Activated CD4-positive, alpha-beta T cell treated with anti-CD3 and anti-CD28 coated beads, Interleukin-2, amount 10 ng/mL, durations not matched to agents 24 days and 14 days (primary cell): ENCODE results near the gene DHRS3. TPM values are rescaled to one million over a fixed set of nuclear protein-coding genes. Genes with fewer than 3 reads are reported as not detected.

Experiments used
- DNase-seq: peaks from one replicate; pipeline ENCODE4 v3.0.0; 2022
- H3K27ac Mint-ChIP-seq: one replicate; pipeline ENCODE4 v1.8.0; 2022; ENCODE audit warnings: mild to moderate bottlenecking, mixed read lengths
- H3K27me3 Mint-ChIP-seq: one replicate; pipeline ENCODE4 v1.8.0; 2022; ENCODE audit warnings: mixed read lengths
- H3K36me3 Mint-ChIP-seq: one replicate; pipeline ENCODE4 v1.8.0; 2022; ENCODE audit warnings: low read depth, mild to moderate bottlenecking, mixed read lengths
- H3K4me1 Mint-ChIP-seq: one replicate; pipeline ENCODE4 v1.8.0; 2021; ENCODE audit warnings: mixed read lengths
- H3K4me3 Mint-ChIP-seq: one replicate; pipeline ENCODE4 v1.8.0; 2022; ENCODE audit warnings: mild to moderate bottlenecking, moderate library complexity, mixed read lengths
- H3K9me3 Mint-ChIP-seq: one replicate; pipeline ENCODE4 v1.8.0; 2021; ENCODE audit warnings: mixed read lengths
- intact Hi-C: fragments of 100-400 bp; cut with micrococcal nuclease; formaldehyde crosslinking; loops from one replicate; pipeline ENCODE4 v1.15.1; 2023
- total RNA-seq: library from RNA; stranded (reverse); gene quantifications from 2 replicates; pipeline ENCODE4 v1.2.3, GENCODE V29; 2022

The DHRS3 gene
- total RNA-seq, 1 donor from 2014 or later, result 69.2 TPM

GRCh38 chr1:12562955-12563576, 54.9 kb downstream of the DHRS3 start:
- peaks cover 34% of the 10 kb centered on the region for H3K36me3 Mint-ChIP-seq
- peaks cover 10% of the 10 kb centered on the region for H3K9me3 Mint-ChIP-seq

GRCh38 chr1:12561121-12561520, 56.9 kb downstream of the DHRS3 start:
- H3K27me3 Mint-ChIP-seq, result no peaks in the 10 kb centered on the region
- no peak for DNase-seq
- H3K4me1 Mint-ChIP-seq, result no peaks in the 10 kb centered on the region
- H3K9me3 Mint-ChIP-seq, result peaks cover 10% of the 10 kb centered on the region
- peaks cover 18% of the 10 kb centered on the region for H3K36me3 Mint-ChIP-seq
- no peak overlapping the region for H3K4me3 Mint-ChIP-seq
- intact Hi-C loops, result no loop called here
- no peak overlapping the region for H3K27ac Mint-ChIP-seq

More at GRCh38 chr1:12562955-12563576, 54.9 kb downstream of the DHRS3 start:
- intact Hi-C loops, result no loop called here
- H3K4me1 Mint-ChIP-seq, result no peaks in the 10 kb centered on the region
- no peak overlapping the region for H3K27ac Mint-ChIP-seq
- DNase-seq, result no peak
- H3K27me3 Mint-ChIP-seq, result no peaks in the 10 kb centered on the region
- H3K4me3 Mint-ChIP-seq, result no peak overlapping the region

GRCh38 chr1:12556957-12557935, 60.8 kb downstream of the DHRS3 start:
- no peak for DNase-seq
- H3K4me1 Mint-ChIP-seq, result no peaks in the 10 kb centered on the region
- no peaks in the 10 kb centered on the region for H3K36me3 Mint-ChIP-seq
- peaks cover 3% of the 10 kb centered on the region for H3K9me3 Mint-ChIP-seq
- intact Hi-C loops, result no loop called here
- H3K4me3 Mint-ChIP-seq, result no peak overlapping the region
- H3K27ac Mint-ChIP-seq, result no peak overlapping the region
- no peaks in the 10 kb centered on the region for H3K27me3 Mint-ChIP-seq

- intact Hi-C loops, result no loop called here
- peaks cover 3% of the 10 kb centered on the region for H3K9me3 Mint-ChIP-seq
- no peaks in the 10 kb centered on the region for H3K27me3 Mint-ChIP-seq
- H3K36me3 Mint-ChIP-seq, result no peaks in the 10 kb centered on the region
- no peak overlapping the region for H3K27ac Mint-ChIP-seq
- no peak for DNase-seq
- no peaks in the 10 kb centered on the region for H3K4me1 Mint-ChIP-seq
- H3K4me3 Mint-ChIP-seq, result no peak overlapping the region
Measured at GRCh38 chr1:12556368-12556930, 61.6 kb downstream of the DHRS3 start.

GRCh38 chr1:12555411-12556367, 62.3 kb downstream of the DHRS3 start:
- Mint-ChIP-seq H3K36me3 (no peaks in the 10 kb centered on the region), H3K27ac (no peak overlapping the region), H3K4me1 (no peaks in the 10 kb centered on the region), H3K9me3 (peaks cover 3% of the 10 kb centered on the region), H3K27me3 (no peaks in the 10 kb centered on the region), H3K4me3 (no peak overlapping the region)
- intact Hi-C loops, result no loop called here
- DNase-seq, result no peak

- Mint-ChIP-seq H3K27ac (no peak overlapping the region), H3K4me3 (no peak overlapping the region), H3K9me3 (peaks cover 3% of the 10 kb centered on the region), H3K36me3 (no peaks in the 10 kb centered on the region), H3K27me3 (no peaks in the 10 kb centered on the region), H3K4me1 (no peaks in the 10 kb centered on the region)
- intact Hi-C loops, result no loop called here
- DNase-seq, result no peak
Measured at GRCh38 chr1:12554521-12555305, 63.3 kb downstream of the DHRS3 start.

GRCh38 chr1:12553963-12554362, 64.0 kb downstream of the DHRS3 start:
- intact Hi-C loops, result no loop called here
- Mint-ChIP-seq H3K4me1 (no peaks in the 10 kb centered on the region), H3K36me3 (no peaks in the 10 kb centered on the region), H3K27me3 (no peaks in the 10 kb centered on the region), H3K4me3 (no peak overlapping the region), H3K27ac (no peak overlapping the region), H3K9me3 (peaks cover 3% of the 10 kb centered on the region)
- DNase-seq, result no peak

- Mint-ChIP-seq H3K27me3 (no peaks in the 10 kb centered on the region), H3K4me3 (no peak overlapping the region), H3K36me3 (no peaks in the 10 kb centered on the region), H3K27ac (no peak overlapping the region), H3K9me3 (peaks cover 3% of the 10 kb centered on the region), H3K4me1 (no peaks in the 10 kb centered on the region)
- no peak for DNase-seq
- intact Hi-C loops, result no loop called here
Measured at GRCh38 chr1:12552951-12553921, 64.8 kb downstream of the DHRS3 start.

- H3K9me3 Mint-ChIP-seq, result peaks cover 3% of the 10 kb centered on the region
- H3K27me3 Mint-ChIP-seq, result no peaks in the 10 kb centered on the region
- no peaks in the 10 kb centered on the region for H3K4me1 Mint-ChIP-seq
- intact Hi-C loops, result no loop called here
- H3K27ac Mint-ChIP-seq, result no peak overlapping the region
- DNase-seq, result no peak
- H3K4me3 Mint-ChIP-seq, result no peak overlapping the region
- no peaks in the 10 kb centered on the region for H3K36me3 Mint-ChIP-seq
Measured at GRCh38 chr1:12552111-12552888, 65.7 kb downstream of the DHRS3 start.

- intact Hi-C loops, result no loop called here
- no peaks in the 10 kb centered on the region for H3K4me1 Mint-ChIP-seq
- no peak overlapping the region for H3K27ac Mint-ChIP-seq
- H3K36me3 Mint-ChIP-seq, result no peaks in the 10 kb centered on the region
- H3K27me3 Mint-ChIP-seq, result no peaks in the 10 kb centered on the region
- peaks cover 3% of the 10 kb centered on the region for H3K9me3 Mint-ChIP-seq
- no peak overlapping the region for H3K4me3 Mint-ChIP-seq
- DNase-seq, result no peak
Measured at GRCh38 chr1:12551584-12551983, 66.4 kb downstream of the DHRS3 start.

- Mint-ChIP-seq H3K9me3 (peaks cover 3% of the 10 kb centered on the region), H3K36me3 (no peaks in the 10 kb centered on the region), H3K27me3 (peaks cover 3% of the 10 kb centered on the region), H3K4me1 (peaks cover 3% of the 10 kb centered on the region), H3K27ac (no peak overlapping the region), H3K4me3 (no peak overlapping the region)
- no peak for DNase-seq
- intact Hi-C loops, result no loop called here
Measured at GRCh38 chr1:12549460-12550349, 68.3 kb downstream of the DHRS3 start.
